Measurements from ENCODE around the gene PODNL1. TPM values are rescaled to one million over a fixed set of nuclear protein-coding genes. Genes with fewer than 3 reads are reported as not detected.

The PODNL1 gene
- total RNA-seq, 2 donors from 2014 or later: 0.50 to 9.1 TPM

DNA sequence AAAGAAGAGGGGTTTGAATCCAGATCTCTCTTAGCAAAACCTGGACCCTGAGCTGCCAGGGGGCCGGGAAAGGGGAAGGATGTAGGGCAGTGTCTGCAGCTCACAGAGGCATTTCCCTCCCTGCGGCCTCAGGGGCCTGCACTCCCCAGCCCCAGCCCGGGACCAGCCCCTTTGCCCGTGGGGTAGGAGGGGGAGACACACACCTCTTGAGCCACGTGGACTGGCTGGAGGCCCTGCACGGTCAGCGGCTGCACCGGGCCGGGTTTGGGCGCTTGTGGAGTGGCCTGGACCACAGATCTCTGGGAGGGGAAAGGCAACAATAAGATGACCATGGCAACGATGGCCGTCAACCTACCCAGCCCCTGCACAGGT lies 41.0 kb upstream of the PODNL1 start:
- no peak for TF ChIP-seq POLR2AphosphoS5 (IDR thresholded peaks at IDR 0.05)
- TF ChIP-seq, protein P1, sequence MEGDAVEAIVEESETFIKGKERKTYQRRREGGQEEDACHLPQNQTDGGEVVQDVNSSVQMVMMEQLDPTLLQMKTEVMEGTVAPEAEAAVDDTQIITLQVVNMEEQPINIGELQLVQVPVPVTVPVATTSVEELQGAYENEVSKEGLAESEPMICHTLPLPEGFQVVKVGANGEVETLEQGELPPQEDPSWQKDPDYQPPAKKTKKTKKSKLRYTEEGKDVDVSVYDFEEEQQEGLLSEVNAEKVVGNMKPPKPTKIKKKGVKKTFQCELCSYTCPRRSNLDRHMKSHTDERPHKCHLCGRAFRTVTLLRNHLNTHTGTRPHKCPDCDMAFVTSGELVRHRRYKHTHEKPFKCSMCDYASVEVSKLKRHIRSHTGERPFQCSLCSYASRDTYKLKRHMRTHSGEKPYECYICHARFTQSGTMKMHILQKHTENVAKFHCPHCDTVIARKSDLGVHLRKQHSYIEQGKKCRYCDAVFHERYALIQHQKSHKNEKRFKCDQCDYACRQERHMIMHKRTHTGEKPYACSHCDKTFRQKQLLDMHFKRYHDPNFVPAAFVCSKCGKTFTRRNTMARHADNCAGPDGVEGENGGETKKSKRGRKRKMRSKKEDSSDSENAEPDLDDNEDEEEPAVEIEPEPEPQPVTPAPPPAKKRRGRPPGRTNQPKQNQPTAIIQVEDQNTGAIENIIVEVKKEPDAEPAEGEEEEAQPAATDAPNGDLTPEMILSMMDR (IDR thresholded peaks at IDR 0.05): no peak
- TF ChIP-seq POLR2A (IDR thresholded peaks at IDR 0.05): no peak
- peaks cover 7% of the 10 kb centered on the region for H3K4me1 ChIP-seq (replicated peaks)
- DNase-seq (ENCODE audit: low spot score): no peak
- peak overlapping the region; percentile 67 to 74 for H3K27ac ChIP-seq
- intact Hi-C loops (cut with DNase I): no loop called here
- no peaks in the 10 kb centered on the region for H3K36me3 ChIP-seq
- H3K27me3 ChIP-seq (replicated peaks; ENCODE audit: insufficient read depth): no peaks in the 10 kb centered on the region
- 15% methylated on average over 10 of the region's 12 CpGs for WGBS
- peak overlapping the region; percentile 37 to 47 for H3K4me3 ChIP-seq
- H3K9me3 ChIP-seq: no peaks in the 10 kb centered on the region

DNA sequence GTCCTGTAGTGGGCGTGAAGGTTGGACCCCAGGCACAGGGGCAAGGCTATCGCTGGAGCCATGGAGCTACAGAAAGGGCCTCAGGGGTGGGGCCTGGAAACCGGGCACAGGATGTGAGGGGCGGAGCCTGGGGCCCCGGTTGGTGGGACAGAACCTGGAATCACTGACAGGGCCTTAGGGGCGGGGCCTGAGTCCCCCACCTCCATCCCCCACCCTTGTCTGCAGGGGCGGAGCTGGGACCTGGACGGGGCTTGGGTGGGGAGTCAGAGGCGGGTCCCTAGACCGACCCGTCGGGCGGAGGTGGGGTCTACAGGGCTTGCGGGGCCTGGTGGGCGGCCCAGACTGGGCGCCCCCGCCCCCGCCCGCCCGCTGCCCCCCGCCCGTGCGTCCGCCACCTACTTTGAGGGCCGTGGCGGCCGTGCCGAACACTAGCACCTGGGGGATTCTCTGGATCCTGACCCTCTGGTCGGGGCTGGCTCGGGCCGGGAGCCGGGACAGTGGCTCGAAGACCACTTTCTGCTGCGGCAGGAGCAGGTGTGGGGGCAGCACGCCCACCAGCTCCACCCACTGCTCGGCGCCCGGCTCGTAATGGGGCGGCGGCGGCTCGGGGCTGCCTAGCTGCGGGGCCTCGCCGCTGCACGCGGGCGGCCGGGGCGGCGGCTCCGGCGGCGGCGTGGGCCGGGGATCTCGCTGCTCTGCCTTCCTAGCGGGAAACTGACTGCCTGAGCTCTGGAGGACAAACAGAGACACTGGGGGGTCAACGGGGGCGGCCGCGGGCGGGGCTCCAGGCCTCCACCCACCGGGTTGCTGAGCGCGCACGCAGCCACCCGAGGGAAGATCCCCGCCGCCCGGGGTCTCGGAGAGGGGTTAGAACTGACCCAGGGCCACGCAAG lies 40.4 kb upstream of the PODNL1 start:
- DNase-seq (ENCODE audit: low spot score): peak; percentile 81
- H3K27me3 ChIP-seq (replicated peaks; ENCODE audit: insufficient read depth): no peaks in the 10 kb centered on the region
- no peaks in the 10 kb centered on the region for H3K9me3 ChIP-seq
- intact Hi-C loops (cut with DNase I): no loop called here
- peaks cover 7% of the 10 kb centered on the region for H3K4me1 ChIP-seq (replicated peaks)
- H3K27ac ChIP-seq: peak overlapping the region; percentile 67 to 74
- WGBS: 2% methylated on average over 74 of the region's 74 CpGs
- TF ChIP-seq POLR2AphosphoS5 (IDR thresholded peaks at IDR 0.05) (peak; percentile 38), POLR2A (IDR thresholded peaks at IDR 0.05) (peak; percentile 26)
- TF ChIP-seq, protein P1 (IDR thresholded peaks at IDR 0.05): no peak
- H3K4me3 ChIP-seq: peak overlapping the region; percentile 37 to 47
- H3K36me3 ChIP-seq: no peaks in the 10 kb centered on the region

GRCh38 chr19:13977803-13978202 lies 39.6 kb upstream of the PODNL1 start:
- no peak overlapping the region for H3K4me3 ChIP-seq
- 83% methylated on average over 12 of the region's 12 CpGs for WGBS
- H3K4me1 ChIP-seq (replicated peaks): peaks cover 7% of the 10 kb centered on the region
- no peaks in the 10 kb centered on the region for H3K36me3 ChIP-seq
- no peak for DNase-seq (ENCODE audit: low spot score)
- no peaks in the 10 kb centered on the region for H3K27me3 ChIP-seq (replicated peaks; ENCODE audit: insufficient read depth)
- TF ChIP-seq, protein P1 (IDR thresholded peaks at IDR 0.05): no peak
- no peak for TF ChIP-seq POLR2AphosphoS5 (IDR thresholded peaks at IDR 0.05)
- no peak for TF ChIP-seq POLR2A (IDR thresholded peaks at IDR 0.05)
- intact Hi-C loops (cut with DNase I): no loop called here
- H3K9me3 ChIP-seq: no peaks in the 10 kb centered on the region
- peak overlapping the region; percentile 67 to 74 for H3K27ac ChIP-seq

DNA sequence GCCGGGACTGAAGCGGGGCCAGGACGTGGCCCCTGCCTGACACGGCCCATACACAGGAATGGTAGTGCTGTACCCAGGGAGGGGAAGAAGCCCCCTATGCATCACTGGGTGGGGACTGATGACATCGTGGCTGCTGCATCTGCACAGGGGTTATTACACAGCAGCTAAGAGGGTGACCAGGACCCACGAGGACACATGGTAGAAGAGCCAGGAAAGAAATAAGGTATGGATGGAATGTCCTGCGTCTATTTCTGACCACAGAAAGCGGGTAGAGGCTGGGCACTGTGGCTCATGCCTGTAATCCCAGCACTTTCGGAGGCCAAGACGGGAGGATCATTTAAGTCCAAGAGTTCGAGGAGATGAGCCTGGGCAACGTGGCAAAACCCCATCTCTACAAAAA lies 38.2 kb upstream of the PODNL1 start:
- TF ChIP-seq, protein P1 (IDR thresholded peaks at IDR 0.05): no peak
- TF ChIP-seq POLR2A (IDR thresholded peaks at IDR 0.05) (no peak), POLR2AphosphoS5 (IDR thresholded peaks at IDR 0.05) (no peak)
- no peak for DNase-seq (ENCODE audit: low spot score)
- no peaks in the 10 kb centered on the region for H3K27me3 ChIP-seq (replicated peaks; ENCODE audit: insufficient read depth)
- peaks cover 7% of the 10 kb centered on the region for H3K4me1 ChIP-seq (replicated peaks)
- H3K27ac ChIP-seq: no peak overlapping the region
- no peaks in the 10 kb centered on the region for H3K9me3 ChIP-seq
- no peaks in the 10 kb centered on the region for H3K36me3 ChIP-seq
- intact Hi-C loops (cut with DNase I): no loop called here
- 86% methylated on average over 12 of the region's 12 CpGs for WGBS
- no peak overlapping the region for H3K4me3 ChIP-seq

- DNase-seq (ENCODE audit: low spot score): no peak
- H3K36me3 ChIP-seq: no peaks in the 10 kb centered on the region
- H3K4me3 ChIP-seq: no peak overlapping the region
- no peak for TF ChIP-seq POLR2A (IDR thresholded peaks at IDR 0.05)
- no peak for TF ChIP-seq POLR2AphosphoS5 (IDR thresholded peaks at IDR 0.05)
- TF ChIP-seq, protein P1 (IDR thresholded peaks at IDR 0.05): no peak
- no peak overlapping the region for H3K27ac ChIP-seq
- peaks cover 7% of the 10 kb centered on the region for H3K4me1 ChIP-seq (replicated peaks)
- no peaks in the 10 kb centered on the region for H3K27me3 ChIP-seq (replicated peaks; ENCODE audit: insufficient read depth)
- 78% methylated on average over 11 of the region's 11 CpGs for WGBS
- intact Hi-C loops (cut with DNase I): no loop called here
- no peaks in the 10 kb centered on the region for H3K9me3 ChIP-seq
Observed at GRCh38 chr19:13975870-13976269, 37.7 kb upstream of the PODNL1 start.

Measured in prostate gland (tissue), 2 donors.